ENCODE data around the gene OR10G3.

Gene OR10G3

DNA sequence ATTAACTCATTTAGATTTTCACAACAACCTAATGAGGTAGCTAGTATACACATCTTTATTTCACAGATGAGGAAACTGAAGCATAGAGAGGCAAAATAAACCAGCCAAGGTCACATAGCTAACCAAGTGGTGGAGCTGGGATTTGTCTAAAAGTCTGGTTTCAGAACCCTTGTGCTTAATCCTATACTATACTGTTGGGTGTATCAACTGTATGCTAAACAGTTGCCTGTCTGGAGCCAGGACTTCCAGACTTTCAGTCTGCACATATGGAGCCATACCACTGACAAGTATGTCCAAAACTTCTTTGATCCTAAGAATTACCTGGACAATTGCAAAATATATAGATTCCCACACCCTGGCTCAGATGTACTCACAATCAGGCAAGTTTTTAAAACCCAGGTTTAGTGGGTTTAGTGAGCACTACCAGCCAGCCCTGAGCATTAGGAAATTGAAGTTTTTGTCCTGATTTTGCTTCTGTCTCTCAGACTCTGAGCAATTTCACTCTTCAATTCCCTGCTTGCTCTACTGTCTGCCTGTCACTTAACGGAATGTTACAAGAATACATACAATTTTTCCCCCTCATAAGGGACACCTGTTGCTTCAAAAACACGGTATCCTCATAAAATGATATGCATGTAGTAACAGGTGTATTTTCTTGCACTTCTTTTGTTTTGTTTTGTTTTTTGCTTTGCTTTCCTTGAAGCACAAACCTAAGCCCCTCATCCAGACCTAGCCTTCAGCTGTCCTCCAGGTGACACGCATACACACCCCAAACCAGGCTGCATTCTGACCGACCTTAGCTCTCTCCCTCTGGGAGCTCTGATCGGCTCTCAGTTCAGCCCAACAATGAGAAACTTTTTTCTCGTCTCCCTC, 44.1 kb downstream of the OR10G3 start:
- ATAC-seq (ENCODE audit: low read depth): peak; percentile 35; the same call in 2 of the 3 replicates
- no peaks in the 10 kb centered on the region for H3K36me3 ChIP-seq (ENCODE audit: low read depth)
- no peak for TF ChIP-seq CTCF (IDR thresholded peaks at IDR 0.05; ENCODE audit: poor library complexity, severe bottlenecking)
- peaks cover 23% of the 10 kb centered on the region for H3K27me3 ChIP-seq (ENCODE audit: insufficient read depth, poor library complexity, severe bottlenecking)
- H3K4me1 ChIP-seq (ENCODE audit: insufficient read depth, poor library complexity, severe bottlenecking): peaks cover 2% of the 10 kb centered on the region
- H3K9me3 ChIP-seq (ENCODE audit: severe bottlenecking): no peaks in the 10 kb centered on the region
- no peak for DNase-seq (ENCODE audit: low spot score)
- no peak overlapping the region for H3K4me3 ChIP-seq (ENCODE audit: severe bottlenecking)
- no peak overlapping the region for H3K27ac ChIP-seq (ENCODE audit: poor library complexity, severe bottlenecking)

- Histone ChIP-seq H3K27me3 (ENCODE audit: insufficient read depth, poor library complexity, severe bottlenecking) (peaks cover 23% of the 10 kb centered on the region), H3K4me1 (ENCODE audit: insufficient read depth, poor library complexity, severe bottlenecking) (peaks cover 6% of the 10 kb centered on the region), H3K27ac (ENCODE audit: poor library complexity, severe bottlenecking) (no peak overlapping the region), H3K4me3 (ENCODE audit: severe bottlenecking) (no peak overlapping the region), H3K36me3 (ENCODE audit: low read depth) (no peaks in the 10 kb centered on the region), H3K9me3 (ENCODE audit: severe bottlenecking) (no peaks in the 10 kb centered on the region)
- ATAC-seq (ENCODE audit: low read depth): no peak
- no peak for TF ChIP-seq CTCF (IDR thresholded peaks at IDR 0.05; ENCODE audit: poor library complexity, severe bottlenecking)
- no peak for DNase-seq (ENCODE audit: low spot score)
Observed at GRCh38 chr14:21534576-21534975, 45.3 kb downstream of the OR10G3 start.

DNA sequence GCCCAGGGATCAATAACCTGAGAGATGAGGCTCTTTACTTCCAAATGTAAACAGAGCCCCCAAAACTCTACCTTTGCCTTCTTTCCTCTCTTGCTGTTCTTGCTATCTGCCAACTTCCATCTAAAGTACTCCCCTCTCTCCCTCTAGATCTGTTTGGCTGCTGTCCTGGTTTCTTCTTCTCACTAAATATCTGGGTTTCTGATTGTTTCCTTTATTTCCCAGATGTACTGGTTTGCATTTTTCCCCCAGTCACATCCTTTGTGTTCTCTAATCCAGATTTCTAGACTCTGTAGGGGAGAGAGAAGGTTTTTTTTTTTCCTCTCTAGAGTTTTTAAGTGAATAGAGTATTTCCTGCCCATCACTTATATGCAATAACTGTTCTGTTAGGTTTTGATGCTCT, 46.6 kb downstream of the OR10G3 start:
- Histone ChIP-seq H3K27ac (ENCODE audit: poor library complexity, severe bottlenecking) (no peak overlapping the region), H3K27me3 (ENCODE audit: insufficient read depth, poor library complexity, severe bottlenecking) (peaks cover 23% of the 10 kb centered on the region), H3K9me3 (ENCODE audit: severe bottlenecking) (no peaks in the 10 kb centered on the region), H3K4me1 (ENCODE audit: insufficient read depth, poor library complexity, severe bottlenecking) (peaks cover 6% of the 10 kb centered on the region), H3K4me3 (ENCODE audit: severe bottlenecking) (no peak overlapping the region), H3K36me3 (ENCODE audit: low read depth) (no peaks in the 10 kb centered on the region)
- no peak for TF ChIP-seq CTCF (IDR thresholded peaks at IDR 0.05; ENCODE audit: poor library complexity, severe bottlenecking)
- DNase-seq (ENCODE audit: low spot score) (no peak), ATAC-seq (ENCODE audit: low read depth) (no peak)

DNA sequence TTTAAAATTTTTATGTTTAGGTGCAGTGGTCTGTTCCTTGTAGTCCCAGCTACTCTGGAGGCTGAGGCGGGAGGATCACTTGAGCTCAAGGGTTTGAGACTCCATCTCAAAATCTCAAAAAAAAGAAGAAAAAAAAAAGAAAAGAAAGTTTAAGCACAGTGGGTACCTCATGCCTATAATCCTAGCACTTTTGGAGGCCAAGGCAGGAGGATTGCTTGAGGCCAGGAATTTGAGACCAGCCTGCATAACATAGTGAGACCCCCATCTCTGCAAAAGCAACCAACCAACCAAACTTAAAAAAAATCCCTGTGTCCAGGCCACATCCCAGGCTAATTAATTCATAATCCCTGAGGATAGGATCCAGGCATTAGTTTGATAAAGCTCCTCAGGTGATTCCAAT, 50.4 kb downstream of the OR10G3 start:
- ATAC-seq (ENCODE audit: low read depth): no peak
- TF ChIP-seq CTCF (IDR thresholded peaks at IDR 0.05; ENCODE audit: poor library complexity, severe bottlenecking): no peak
- DNase-seq (ENCODE audit: low spot score): no peak

More for the DNA sequence above, 50.4 kb downstream of the OR10G3 start:
- Histone ChIP-seq H3K27ac (ENCODE audit: poor library complexity, severe bottlenecking) (no peak overlapping the region), H3K36me3 (ENCODE audit: low read depth) (no peaks in the 10 kb centered on the region), H3K27me3 (ENCODE audit: insufficient read depth, poor library complexity, severe bottlenecking) (no peaks in the 10 kb centered on the region), H3K9me3 (ENCODE audit: severe bottlenecking) (no peaks in the 10 kb centered on the region), H3K4me3 (ENCODE audit: severe bottlenecking) (no peak overlapping the region), H3K4me1 (ENCODE audit: insufficient read depth, poor library complexity, severe bottlenecking) (peaks cover 6% of the 10 kb centered on the region)

Data from RWPE2 (cell line).